SK-N-SH (cell line): ENCODE results near the gene CRIP1. TPM values are rescaled to one million over a fixed set of nuclear protein-coding genes. Genes with fewer than 3 reads are reported as not detected.

Source experiments
- CTCF ChIA-PET: fragments of 300-600, 350-600 bp; formaldehyde crosslinking; extraction: SDS; loops from one replicate; lab custom pipeline; 2021; lab: Yijun Ruan, JAX
- POLR2A ChIA-PET: fragments of 350-600 bp; sonication (Branson Sonifier 250); formaldehyde crosslinking; extraction: SDS; loops from one replicate; lab custom pipeline; 2020; ENCODE audit warnings: antibody characterized with exemption, inconsistent platforms; lab: Yijun Ruan, JAX
- DNase-seq: peaks from one replicate; pipeline ENCODE4 v3.0.0; 2012
- H2AFZ ChIP-seq: fragments of 200-600 bp; sonication (generic); 2 replicates; pipeline ENCODE4 v1.8.1; 2016; ENCODE audit warnings: antibody characterized with exemption, mild to moderate bottlenecking, low read depth
- H3F3A ChIP-seq: fragments of 200-600 bp; sonication (generic); replicated peaks from 2 replicates; pipeline ENCODE3; 2016; ENCODE audit warnings: antibody characterized with exemption, mild to moderate bottlenecking; ENCODE audit not compliant: insufficient read depth
- H3K27ac ChIP-seq, 2 experiments: fragments of 200-500 bp in 1 of 2; fragments of 200-600 bp in 1 of 2; sonication (Bioruptor generic) in 1 of 2; sonication (generic), shearing (Covaris generic) in 1 of 2; 2 replicates each; pipeline versions ENCODE4 v1.5.1 to v1.6.1; 2014 to 2016; ENCODE audit warnings: low read depth in 2 of 2, inconsistent platforms in 1 of 2, low read length in 1 of 2, mild to moderate bottlenecking in 1 of 2, mixed read lengths in 1 of 2
- H3K27me3 ChIP-seq: fragments of 200-600 bp; sonication (generic), shearing (Covaris generic); 2 replicates; pipeline ENCODE4 v1.6.1; 2016; ENCODE audit warnings: mixed run types; ENCODE audit not compliant: insufficient read depth
- H3K36me3 ChIP-seq, 2 experiments: fragments of 200-500 bp in 1 of 2; fragments of 200-600 bp in 1 of 2; sonication (Bioruptor generic) in 1 of 2; sonication (generic) in 1 of 2; replicated peaks in 1 of 2; 2 replicates each; pipeline versions ENCODE3 to v1.5.1; 2014 to 2016; ENCODE audit warnings: low read length in 1 of 2, mild to moderate bottlenecking in 1 of 2; ENCODE audit not compliant: insufficient read depth in 2 of 2, control insufficient read depth in 1 of 2
- H3K4me1 ChIP-seq, 2 experiments: fragments of 200-500 bp in 1 of 2; fragments of 200-600 bp in 1 of 2; sonication (Bioruptor generic) in 1 of 2; sonication (generic), shearing (Covaris generic) in 1 of 2; 2 replicates each; pipeline versions ENCODE4 v1.5.1 to v1.6.1; 2014 to 2016; ENCODE audit warnings: low read depth in 1 of 2, low read length in 1 of 2, mixed run types in 1 of 2; ENCODE audit not compliant: insufficient read depth in 2 of 2, control insufficient read depth in 1 of 2
- H3K4me2 ChIP-seq: fragments of 200-600 bp; sonication (generic), shearing (Covaris generic); 2 replicates; pipeline ENCODE4 v1.6.1; 2017; ENCODE audit warnings: mixed run types
- H3K4me3 ChIP-seq, 2 experiments: fragments of 200-500 bp in 1 of 2; fragments of 200-600 bp in 1 of 2; sonication (Bioruptor generic) in 1 of 2; sonication (generic), shearing (Covaris generic) in 1 of 2; 2 replicates each; pipeline versions ENCODE4 v1.5.1 to v1.8.1; 2014 to 2016; ENCODE audit warnings: low read depth in 2 of 2, inconsistent platforms in 1 of 2, low read length in 1 of 2, mild to moderate bottlenecking in 1 of 2, mixed read lengths in 1 of 2, moderate library complexity in 1 of 2
- H3K79me2 ChIP-seq: fragments of 200-600 bp; sonication (generic); 2 replicates; pipeline ENCODE4 v1.8.1; 2017; ENCODE audit warnings: mild to moderate bottlenecking; ENCODE audit not compliant: insufficient read depth
- H3K9ac ChIP-seq: fragments of 200-600 bp; sonication (generic); 2 replicates; pipeline ENCODE4 v1.6.1; 2017; ENCODE audit warnings: mixed run types
- H3K9me2 ChIP-seq: fragments of 200-600 bp; sonication (generic); 2 replicates; pipeline ENCODE4 v1.6.1; 2017; ENCODE audit warnings: mixed run types
- H3K9me3 ChIP-seq: fragments of 200-600 bp; sonication (generic); 2 replicates; pipeline ENCODE4 v1.6.1; 2017; ENCODE audit warnings: mixed run types, mild to moderate bottlenecking, moderate library complexity
- H4K20me1 ChIP-seq: fragments of 200-600 bp; sonication (generic); 2 replicates; pipeline ENCODE4 v1.6.1; 2017; ENCODE audit warnings: mild to moderate bottlenecking, mixed run types; ENCODE audit not compliant: insufficient read depth
- ELF1 ChIP-seq: IDR thresholded peaks from 2 replicates; pipeline ENCODE4 v1.4.0; 2012
- FOSL2 ChIP-seq: IDR thresholded peaks from 2 replicates; pipeline ENCODE4 v1.4.0; 2012; ENCODE audit warnings: low read depth, mild to moderate bottlenecking, moderate library complexity, borderline replicate concordance
- FOXJ3 ChIP-seq: sonication (generic); formaldehyde crosslinking; IDR thresholded peaks from 2 replicates; pipeline ENCODE4 v1.5.1; 2020; ENCODE audit warnings: mild to moderate bottlenecking, missing genetic modification reagents
- FOXM1 ChIP-seq: IDR thresholded peaks from 2 replicates; pipeline ENCODE4 v1.4.0; 2012; ENCODE audit warnings: low read depth, mild to moderate bottlenecking
- JUND ChIP-seq: IDR thresholded peaks from 2 replicates; pipeline ENCODE4 v1.4.0; 2012
- MXI1 ChIP-seq: IDR thresholded peaks from 2 replicates; pipeline ENCODE4 v1.6.1; 2012; ENCODE audit warnings: mild to moderate bottlenecking, low read depth, low read length, improper control_type of control experiment
- NFIC ChIP-seq: IDR thresholded peaks from 2 replicates; pipeline ENCODE4 v1.4.0; 2012; ENCODE audit warnings: borderline replicate concordance
- RCOR1 ChIP-seq: fragments of 150-350 bp; IDR thresholded peaks from 2 replicates; pipeline ENCODE4 v1.6.1; 2017; ENCODE audit warnings: antibody characterized with exemption, low read length
- RFX5 ChIP-seq: IDR thresholded peaks from 2 replicates; pipeline ENCODE4 v1.6.1; 2012; ENCODE audit warnings: mild to moderate bottlenecking, improper control_type of control experiment, low read length
- SMC3 ChIP-seq: IDR thresholded peaks from 2 replicates; pipeline ENCODE4 v1.6.1; 2012; ENCODE audit warnings: low read depth, low read length, improper control_type of control experiment
- TAF1 ChIP-seq: IDR thresholded peaks from 2 replicates; pipeline ENCODE4 v1.6.1; 2012; ENCODE audit warnings: low read depth, mild to moderate bottlenecking, low read length, moderate library complexity, borderline replicate concordance
- TCF12 ChIP-seq: IDR thresholded peaks from 2 replicates; pipeline ENCODE4 v1.4.0; 2012
- YY1 ChIP-seq: IDR thresholded peaks from 2 replicates; pipeline ENCODE4 v1.4.0; 2012; ENCODE audit warnings: low read depth, mild to moderate bottlenecking
- WGBS: methylation state at CpG from one replicate; pipeline ENCODE4 v1.1.6; 2017; ENCODE audit warnings: low lambda C conversion rate; 5-methylcytosine and 5-hydroxymethylcytosine counted together
- polyA plus RNA-seq, 3 experiments: library from polyadenylated mRNA; depleted of rRNA; stranded (reverse); fragments of >200 nt; gene quantifications; 2 replicates each; pipeline ENCODE4 v1.2.3, GENCODE V29; 2012
- TF ChIP-seq, protein P1 (sequence below): IDR thresholded peaks from 2 replicates; pipeline ENCODE4 v1.6.1; 2012; ENCODE audit warnings: mild to moderate bottlenecking, low read depth, low read length, moderate library complexity
- TF ChIP-seq, protein P2 (sequence below): fragments of 150-350 bp; IDR thresholded peaks from 2 replicates; pipeline ENCODE4 v1.6.1; 2017; ENCODE audit warnings: antibody characterized with exemption, low read length, low read depth, borderline replicate concordance
- TF ChIP-seq, protein P3 (sequence below): IDR thresholded peaks from 2 replicates; pipeline ENCODE4 v1.4.0; 2012; ENCODE audit warnings: low read depth, borderline replicate concordance
- TF ChIP-seq, protein P4 (sequence below): IDR thresholded peaks from 2 replicates; pipeline ENCODE4; 2012
- TF ChIP-seq, protein P5 (sequence below): fragments of 150-350 bp; IDR thresholded peaks from 2 replicates; pipeline ENCODE4 v1.6.1; 2016; ENCODE audit warnings: mild to moderate bottlenecking, low read depth, low read length
- TF ChIP-seq, protein P6 (sequence below): IDR thresholded peaks from 2 replicates; pipeline ENCODE4 v1.4.0; 2012; ENCODE audit warnings: low read depth

CRIP1 gene
- polyA plus RNA-seq, 1 of the 3 experiments (the other 2 are of a cell fraction): 0.72 TPM

DNA sequence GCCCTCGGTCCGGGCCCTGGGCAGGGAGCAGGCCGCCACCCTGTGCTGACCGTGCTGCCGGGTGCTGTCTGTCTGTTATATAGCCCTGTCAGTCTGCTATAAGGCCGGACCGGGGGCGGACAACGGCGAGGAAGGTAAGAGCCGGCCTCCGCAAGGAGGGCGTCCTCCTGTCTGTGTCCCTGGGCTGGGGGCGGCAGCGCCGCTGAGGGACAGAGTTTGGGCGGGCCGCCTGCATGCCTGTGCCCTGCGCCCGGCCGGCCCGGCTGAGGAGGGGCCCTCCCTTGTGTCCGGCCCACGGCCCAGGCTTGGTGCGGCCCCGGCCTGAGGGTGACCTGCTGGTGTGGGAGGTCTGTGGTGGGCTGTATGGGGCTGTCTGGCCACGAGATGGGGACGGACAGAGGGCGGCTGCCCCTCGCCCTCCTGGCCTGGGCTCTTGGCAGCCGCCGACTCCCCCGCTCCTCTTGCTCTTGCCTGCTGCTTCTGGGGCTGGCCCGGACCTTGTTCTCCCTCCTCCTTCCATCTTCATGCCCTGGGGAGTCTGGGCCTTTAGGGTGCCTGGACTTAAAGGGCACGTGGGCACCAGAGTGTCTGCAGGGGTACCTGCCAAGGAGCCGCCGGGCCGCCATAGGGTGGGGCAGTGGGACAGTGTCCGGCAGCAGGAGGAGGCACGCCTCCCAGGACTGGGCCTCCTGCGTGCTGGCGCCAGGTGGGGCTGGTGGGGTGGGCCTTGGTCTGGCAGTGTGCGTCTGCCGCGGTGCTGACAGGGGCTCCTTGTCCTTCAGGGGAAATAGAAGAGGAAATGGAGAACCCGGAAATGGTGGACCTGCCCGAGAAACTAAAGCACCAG, 37.2 kb upstream of the CRIP1 start:
- 98% methylated on average over 22 of the region's 47 CpGs for WGBS
- H3F3A ChIP-seq: no peaks in the 10 kb centered on the region
- H3K9ac ChIP-seq: no peak overlapping the region
- H3K27ac ChIP-seq: no peak overlapping the region; a peak in 1 of 4 replicates
- H3K4me3 ChIP-seq: no peak overlapping the region
- H3K4me1 ChIP-seq: peaks cover 0 to 23% of the 10 kb centered on the region in 2 experiments; a peak in 1 of 4 replicates
- peaks cover 32% of the 10 kb centered on the region; the same call in 1 of the 2 replicates for H3K79me2 ChIP-seq
- ChIA-PET POLR2A (no interaction called here), CTCF (interaction anchor here (4.5 to 5.8 kb wide), 4 partner anchors 21 to 79 kb away, joined by 19 to 35 read pairs (median 26); partner anchors contain the start of gene TEDC1)
- H3K9me2 ChIP-seq: no peaks in the 10 kb centered on the region
- peaks cover 19% of the 10 kb centered on the region for H4K20me1 ChIP-seq
- no peak overlapping the region for H2AFZ ChIP-seq
- TF ChIP-seq RFX5: no peak
- no peak for TF ChIP-seq FOSL2
- TF ChIP-seq MXI1: no peak
- TF ChIP-seq NFIC: no peak
- TF ChIP-seq, protein P1, sequence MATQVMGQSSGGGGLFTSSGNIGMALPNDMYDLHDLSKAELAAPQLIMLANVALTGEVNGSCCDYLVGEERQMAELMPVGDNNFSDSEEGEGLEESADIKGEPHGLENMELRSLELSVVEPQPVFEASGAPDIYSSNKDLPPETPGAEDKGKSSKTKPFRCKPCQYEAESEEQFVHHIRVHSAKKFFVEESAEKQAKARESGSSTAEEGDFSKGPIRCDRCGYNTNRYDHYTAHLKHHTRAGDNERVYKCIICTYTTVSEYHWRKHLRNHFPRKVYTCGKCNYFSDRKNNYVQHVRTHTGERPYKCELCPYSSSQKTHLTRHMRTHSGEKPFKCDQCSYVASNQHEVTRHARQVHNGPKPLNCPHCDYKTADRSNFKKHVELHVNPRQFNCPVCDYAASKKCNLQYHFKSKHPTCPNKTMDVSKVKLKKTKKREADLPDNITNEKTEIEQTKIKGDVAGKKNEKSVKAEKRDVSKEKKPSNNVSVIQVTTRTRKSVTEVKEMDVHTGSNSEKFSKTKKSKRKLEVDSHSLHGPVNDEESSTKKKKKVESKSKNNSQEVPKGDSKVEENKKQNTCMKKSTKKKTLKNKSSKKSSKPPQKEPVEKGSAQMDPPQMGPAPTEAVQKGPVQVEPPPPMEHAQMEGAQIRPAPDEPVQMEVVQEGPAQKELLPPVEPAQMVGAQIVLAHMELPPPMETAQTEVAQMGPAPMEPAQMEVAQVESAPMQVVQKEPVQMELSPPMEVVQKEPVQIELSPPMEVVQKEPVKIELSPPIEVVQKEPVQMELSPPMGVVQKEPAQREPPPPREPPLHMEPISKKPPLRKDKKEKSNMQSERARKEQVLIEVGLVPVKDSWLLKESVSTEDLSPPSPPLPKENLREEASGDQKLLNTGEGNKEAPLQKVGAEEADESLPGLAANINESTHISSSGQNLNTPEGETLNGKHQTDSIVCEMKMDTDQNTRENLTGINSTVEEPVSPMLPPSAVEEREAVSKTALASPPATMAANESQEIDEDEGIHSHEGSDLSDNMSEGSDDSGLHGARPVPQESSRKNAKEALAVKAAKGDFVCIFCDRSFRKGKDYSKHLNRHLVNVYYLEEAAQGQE: no peak
- TF ChIP-seq TCF12: no peak
- TF ChIP-seq, protein P2, sequence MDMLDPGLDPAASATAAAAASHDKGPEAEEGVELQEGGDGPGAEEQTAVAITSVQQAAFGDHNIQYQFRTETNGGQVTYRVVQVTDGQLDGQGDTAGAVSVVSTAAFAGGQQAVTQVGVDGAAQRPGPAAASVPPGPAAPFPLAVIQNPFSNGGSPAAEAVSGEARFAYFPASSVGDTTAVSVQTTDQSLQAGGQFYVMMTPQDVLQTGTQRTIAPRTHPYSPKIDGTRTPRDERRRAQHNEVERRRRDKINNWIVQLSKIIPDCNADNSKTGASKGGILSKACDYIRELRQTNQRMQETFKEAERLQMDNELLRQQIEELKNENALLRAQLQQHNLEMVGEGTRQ: no peak
- TF ChIP-seq, protein P3, sequence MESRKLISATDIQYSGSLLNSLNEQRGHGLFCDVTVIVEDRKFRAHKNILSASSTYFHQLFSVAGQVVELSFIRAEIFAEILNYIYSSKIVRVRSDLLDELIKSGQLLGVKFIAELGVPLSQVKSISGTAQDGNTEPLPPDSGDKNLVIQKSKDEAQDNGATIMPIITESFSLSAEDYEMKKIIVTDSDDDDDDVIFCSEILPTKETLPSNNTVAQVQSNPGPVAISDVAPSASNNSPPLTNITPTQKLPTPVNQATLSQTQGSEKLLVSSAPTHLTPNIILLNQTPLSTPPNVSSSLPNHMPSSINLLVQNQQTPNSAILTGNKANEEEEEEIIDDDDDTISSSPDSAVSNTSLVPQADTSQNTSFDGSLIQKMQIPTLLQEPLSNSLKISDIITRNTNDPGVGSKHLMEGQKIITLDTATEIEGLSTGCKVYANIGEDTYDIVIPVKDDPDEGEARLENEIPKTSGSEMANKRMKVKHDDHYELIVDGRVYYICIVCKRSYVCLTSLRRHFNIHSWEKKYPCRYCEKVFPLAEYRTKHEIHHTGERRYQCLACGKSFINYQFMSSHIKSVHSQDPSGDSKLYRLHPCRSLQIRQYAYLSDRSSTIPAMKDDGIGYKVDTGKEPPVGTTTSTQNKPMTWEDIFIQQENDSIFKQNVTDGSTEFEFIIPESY: no peak
- TF ChIP-seq YY1: no peak
- no peak for TF ChIP-seq ELF1
- TF ChIP-seq, protein P4, sequence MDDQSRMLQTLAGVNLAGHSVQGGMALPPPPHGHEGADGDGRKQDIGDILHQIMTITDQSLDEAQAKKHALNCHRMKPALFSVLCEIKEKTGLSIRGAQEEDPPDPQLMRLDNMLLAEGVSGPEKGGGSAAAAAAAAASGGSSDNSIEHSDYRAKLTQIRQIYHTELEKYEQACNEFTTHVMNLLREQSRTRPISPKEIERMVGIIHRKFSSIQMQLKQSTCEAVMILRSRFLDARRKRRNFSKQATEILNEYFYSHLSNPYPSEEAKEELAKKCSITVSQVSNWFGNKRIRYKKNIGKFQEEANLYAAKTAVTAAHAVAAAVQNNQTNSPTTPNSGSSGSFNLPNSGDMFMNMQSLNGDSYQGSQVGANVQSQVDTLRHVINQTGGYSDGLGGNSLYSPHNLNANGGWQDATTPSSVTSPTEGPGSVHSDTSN: no peak
- TF ChIP-seq JUND: no peak
- no peak for TF ChIP-seq RCOR1
- TF ChIP-seq FOXJ3 (CRISPR knock-in tag): no peak
- no peak for TF ChIP-seq TAF1
- TF ChIP-seq, protein P5, sequence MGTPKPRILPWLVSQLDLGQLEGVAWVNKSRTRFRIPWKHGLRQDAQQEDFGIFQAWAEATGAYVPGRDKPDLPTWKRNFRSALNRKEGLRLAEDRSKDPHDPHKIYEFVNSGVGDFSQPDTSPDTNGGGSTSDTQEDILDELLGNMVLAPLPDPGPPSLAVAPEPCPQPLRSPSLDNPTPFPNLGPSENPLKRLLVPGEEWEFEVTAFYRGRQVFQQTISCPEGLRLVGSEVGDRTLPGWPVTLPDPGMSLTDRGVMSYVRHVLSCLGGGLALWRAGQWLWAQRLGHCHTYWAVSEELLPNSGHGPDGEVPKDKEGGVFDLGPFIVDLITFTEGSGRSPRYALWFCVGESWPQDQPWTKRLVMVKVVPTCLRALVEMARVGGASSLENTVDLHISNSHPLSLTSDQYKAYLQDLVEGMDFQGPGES: no peak
- TF ChIP-seq, protein P6, sequence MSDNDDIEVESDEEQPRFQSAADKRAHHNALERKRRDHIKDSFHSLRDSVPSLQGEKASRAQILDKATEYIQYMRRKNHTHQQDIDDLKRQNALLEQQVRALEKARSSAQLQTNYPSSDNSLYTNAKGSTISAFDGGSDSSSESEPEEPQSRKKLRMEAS: no peak
- TF ChIP-seq SMC3: no peak
- TF ChIP-seq FOXM1: no peak
- H3K4me2 ChIP-seq: no peak overlapping the region
- DNase-seq: no peak
- H3K9me3 ChIP-seq: no peaks in the 10 kb centered on the region
- H3K36me3 ChIP-seq: peaks cover 11 to 58% of the 10 kb centered on the region in 2 experiments
- no peaks in the 10 kb centered on the region for H3K27me3 ChIP-seq
